Measurements from ENCODE around the gene MEA1.

Gene MEA1

GRCh38 chr6:43013843-43014433, at the start of gene MEA1, which contains the start of gene KLHDC3:
Gene MEA1 (minus strand): TSS chr6:43013946. CDS start chr6:43013813, 133 bp downstream.
Gene KLHDC3 (plus strand): TSS chr6:43014249. CDS start chr6:43017193, 2,944 bp downstream.
- DNase-seq (ENCODE audit: extremely low read depth, low read depth): peak; percentile 100
- TF ChIP-seq, protein P1, sequence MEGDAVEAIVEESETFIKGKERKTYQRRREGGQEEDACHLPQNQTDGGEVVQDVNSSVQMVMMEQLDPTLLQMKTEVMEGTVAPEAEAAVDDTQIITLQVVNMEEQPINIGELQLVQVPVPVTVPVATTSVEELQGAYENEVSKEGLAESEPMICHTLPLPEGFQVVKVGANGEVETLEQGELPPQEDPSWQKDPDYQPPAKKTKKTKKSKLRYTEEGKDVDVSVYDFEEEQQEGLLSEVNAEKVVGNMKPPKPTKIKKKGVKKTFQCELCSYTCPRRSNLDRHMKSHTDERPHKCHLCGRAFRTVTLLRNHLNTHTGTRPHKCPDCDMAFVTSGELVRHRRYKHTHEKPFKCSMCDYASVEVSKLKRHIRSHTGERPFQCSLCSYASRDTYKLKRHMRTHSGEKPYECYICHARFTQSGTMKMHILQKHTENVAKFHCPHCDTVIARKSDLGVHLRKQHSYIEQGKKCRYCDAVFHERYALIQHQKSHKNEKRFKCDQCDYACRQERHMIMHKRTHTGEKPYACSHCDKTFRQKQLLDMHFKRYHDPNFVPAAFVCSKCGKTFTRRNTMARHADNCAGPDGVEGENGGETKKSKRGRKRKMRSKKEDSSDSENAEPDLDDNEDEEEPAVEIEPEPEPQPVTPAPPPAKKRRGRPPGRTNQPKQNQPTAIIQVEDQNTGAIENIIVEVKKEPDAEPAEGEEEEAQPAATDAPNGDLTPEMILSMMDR (IDR thresholded peaks at IDR 0.05; ENCODE audit: low read depth, low read length): no peak

DNA sequence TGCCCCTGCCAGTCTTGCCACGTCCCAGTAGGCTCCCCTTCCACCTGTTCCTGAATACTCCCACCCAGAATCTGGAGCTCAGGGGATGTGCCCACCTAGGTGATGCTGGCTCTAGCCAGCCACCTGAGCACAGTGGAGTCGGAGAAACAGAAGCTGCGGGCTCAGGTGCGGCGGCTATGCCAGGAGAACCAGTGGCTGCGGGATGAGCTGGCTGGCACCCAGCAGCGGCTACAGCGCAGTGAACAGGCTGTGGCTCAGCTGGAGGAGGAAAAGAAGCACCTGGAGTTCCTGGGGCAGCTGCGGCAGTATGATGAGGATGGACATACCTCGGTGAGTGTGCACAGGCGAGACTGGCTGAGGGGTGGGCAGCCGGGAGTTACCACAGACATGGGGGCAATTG, 49.1 kb upstream of the MEA1 start:
- TF ChIP-seq, protein P1 (IDR thresholded peaks at IDR 0.05; ENCODE audit: low read depth, low read length): no peak
- no peak for DNase-seq (ENCODE audit: extremely low read depth, low read depth)

DNA sequence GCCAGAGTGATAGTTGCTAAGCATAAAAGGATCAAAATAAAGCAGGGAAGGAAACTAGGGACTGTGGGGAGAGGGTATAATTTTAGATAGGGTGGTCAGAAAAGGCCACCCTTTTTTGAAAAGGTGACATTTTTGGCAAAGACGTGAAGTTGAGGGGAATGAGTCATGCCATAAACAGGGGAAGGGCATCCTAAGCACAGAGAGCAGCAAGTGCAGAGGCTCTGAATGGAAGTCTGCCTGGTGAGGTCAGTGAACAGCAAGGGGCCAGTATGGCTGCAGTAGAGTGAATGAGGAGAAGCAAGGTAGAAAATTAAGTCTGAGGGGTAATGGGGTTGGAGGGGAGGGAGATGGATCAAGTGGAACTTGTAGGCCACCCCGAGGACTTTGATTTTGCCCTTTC, 48.1 kb upstream of the MEA1 start:
- no peak for DNase-seq (ENCODE audit: extremely low read depth, low read depth)
- TF ChIP-seq, protein P1 (IDR thresholded peaks at IDR 0.05; ENCODE audit: low read depth, low read length): no peak

- TF ChIP-seq, protein P1 (IDR thresholded peaks at IDR 0.05; ENCODE audit: low read depth, low read length): no peak
- DNase-seq (ENCODE audit: extremely low read depth, low read depth): no peak
Observed at GRCh38 chr6:43060755-43061633, 47.2 kb upstream of the MEA1 start.

- TF ChIP-seq, protein P1 (IDR thresholded peaks at IDR 0.05; ENCODE audit: low read depth, low read length): no peak
- DNase-seq (ENCODE audit: extremely low read depth, low read depth): no peak
Observed at GRCh38 chr6:43060034-43060754, 46.4 kb upstream of the MEA1 start.

DNA sequence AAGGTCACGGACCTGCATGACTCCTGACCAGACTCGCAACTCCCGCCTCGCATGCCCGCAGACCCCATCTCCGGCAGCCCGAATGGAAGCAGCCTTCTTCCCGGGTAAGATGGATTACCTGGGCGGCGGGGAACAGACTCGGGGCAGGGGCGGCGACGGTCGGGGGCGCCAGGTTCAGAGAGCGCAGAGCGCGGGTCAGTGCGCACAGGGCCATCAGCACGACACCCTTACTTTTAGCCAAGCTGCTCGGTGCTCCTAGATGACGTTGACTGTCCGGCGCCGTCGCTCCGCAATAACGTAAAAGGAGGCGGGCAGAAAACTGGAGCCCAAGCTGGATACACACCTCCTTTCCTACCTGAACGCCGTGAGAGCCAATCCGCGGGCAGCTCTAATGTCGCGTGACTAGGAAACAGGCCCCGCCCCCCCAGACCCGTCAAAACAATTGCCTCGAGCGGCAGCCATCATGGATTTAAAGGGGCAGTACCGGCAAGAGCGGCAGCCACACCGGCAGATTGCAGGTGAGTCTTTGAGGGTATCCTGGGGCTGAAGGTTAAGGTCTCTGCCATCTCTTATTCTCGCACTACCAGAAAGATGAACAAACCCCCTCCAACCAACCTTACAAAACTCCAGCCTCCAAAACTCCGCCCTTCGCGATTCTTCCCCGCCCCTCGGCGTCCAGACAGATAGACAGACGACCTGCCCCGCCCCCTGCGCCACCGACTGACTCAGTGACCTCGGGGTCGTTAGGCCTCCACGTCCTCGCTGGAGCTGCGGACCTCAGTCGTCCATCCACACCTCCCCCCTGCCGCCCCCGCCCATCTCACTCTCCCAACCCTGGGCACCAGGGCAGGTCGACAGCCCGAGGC, 45.7 kb upstream of the MEA1 start, which contains the start of the genes KLC4 and MRPL2:
Gene KLC4 (plus strand): TSS at position 464 of the 866 bp plus-strand sequence. CDS start 1,705 bp downstream, outside the sequence.
Gene MRPL2 (minus strand): TSS at position 267 of the 866 bp plus-strand sequence. CDS start 53 bp downstream, at position 214.
- TF ChIP-seq, protein P1 (IDR thresholded peaks at IDR 0.05; ENCODE audit: low read depth, low read length): no peak
- peak; percentile 93 for DNase-seq (ENCODE audit: extremely low read depth, low read depth)

Data from AG09319 (cell line).